Measurements from ENCODE around the gene TEC.
"Not testable (repeated sequence)": the region's sequence is repeated elsewhere in the genome, so short reads cannot be mapped to it uniquely, and the experiment has no call there.

The TEC gene

DNA sequence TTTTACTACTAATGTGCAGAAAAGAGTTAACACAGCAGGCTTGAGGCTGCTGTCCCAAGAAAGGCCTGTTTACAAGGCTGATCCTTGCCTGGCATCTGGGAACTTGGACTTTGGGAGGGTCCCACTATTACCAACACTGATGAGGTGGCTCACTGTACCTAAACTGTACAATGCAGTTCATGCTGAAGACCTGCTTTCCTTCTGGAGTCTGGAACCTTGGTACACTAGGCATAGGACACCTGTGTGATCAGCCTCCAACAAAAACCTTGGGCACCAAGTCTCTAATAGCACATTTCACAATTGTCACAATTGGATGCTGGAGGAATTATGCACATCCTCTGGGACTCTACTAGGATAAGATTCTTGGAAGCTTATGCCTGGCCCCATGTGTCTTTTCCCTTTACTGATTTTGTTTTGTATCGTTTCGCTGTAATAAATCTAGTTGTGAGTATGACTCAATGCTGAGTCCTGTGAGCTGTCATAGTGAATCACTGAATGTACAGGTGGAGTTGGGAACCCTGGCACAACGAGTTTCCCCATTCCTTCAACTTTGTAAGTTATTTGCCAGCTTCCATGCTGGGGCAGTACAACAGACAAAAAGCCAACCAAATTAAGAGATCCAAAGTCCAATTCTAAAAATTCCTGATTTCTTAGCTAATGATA, 45.9 kb downstream of the TEC start:
- no CpG with 5 or more reads among the region's 3 CpGs for WGBS, 2 donors (ENCODE audit: extremely low coverage in 2 of 2, insufficient read length in 2 of 2, insufficient replicate concordance in 1 of 2)
- H3K4me1 ChIP-seq (ENCODE audit: control insufficient read depth in 2 of 2, insufficient read depth in 1 of 2, low read depth in 1 of 2, low read length in 2 of 2), result no peaks in the 10 kb centered on the region
- H3K4me3 ChIP-seq (ENCODE audit: low read length in 2 of 2), result no peak overlapping the region
- no peak overlapping the region for H4K8ac ChIP-seq (ENCODE audit: low read depth, low read length)
- no peak overlapping the region for H2BK12ac ChIP-seq (ENCODE audit: low read length)
- H2AK5ac ChIP-seq (ENCODE audit: low read depth, low read length), result no peak overlapping the region
- H3K4me2 ChIP-seq (ENCODE audit: insufficient read depth, low read length, poor library complexity, severe bottlenecking), result no peak overlapping the region
- H3K27me3 ChIP-seq (ENCODE audit: control insufficient read depth in 3 of 3, insufficient read depth in 3 of 3, low read depth in 1 of 3, low read length in 3 of 3), result no peaks in the 10 kb centered on the region
- no peak overlapping the region for H3K23ac ChIP-seq (ENCODE audit: low read depth, low read length, poor library complexity)
- H2BK120ac ChIP-seq (ENCODE audit: low read depth, low read length), result no peak overlapping the region
- no peak overlapping the region for H2AFZ ChIP-seq (ENCODE audit: low read length)
- H3K18ac ChIP-seq (ENCODE audit: low read length), result no peak overlapping the region
- H3K4ac ChIP-seq (ENCODE audit: low read length), result no peak overlapping the region
- DNase-seq (ENCODE audit: low spot score), result no peak
- H3K27ac ChIP-seq (replicated peaks; ENCODE audit: low read length), result no peak overlapping the region
- H3K9ac ChIP-seq (ENCODE audit: low read depth, low read length, poor library complexity), result no peak overlapping the region
- H3K79me1 ChIP-seq (ENCODE audit: low read depth, low read length), result no peaks in the 10 kb centered on the region
- no peaks in the 10 kb centered on the region for H3K9me3 ChIP-seq (replicated peaks in 1 of 2; ENCODE audit: control insufficient read depth in 2 of 2, insufficient read depth in 1 of 2, low read depth in 1 of 2, low read length in 2 of 2)
- no peaks in the 10 kb centered on the region for H3K36me3 ChIP-seq (replicated peaks in 1 of 2; ENCODE audit: control insufficient read depth in 2 of 2, insufficient read depth in 2 of 2, low read length in 2 of 2)
- no peak overlapping the region for H4K91ac ChIP-seq (ENCODE audit: low read depth, low read length, poor library complexity)
- H2BK15ac ChIP-seq (ENCODE audit: low read length), result no peak overlapping the region
- no peak overlapping the region for H2BK5ac ChIP-seq (ENCODE audit: low read length)
- H3K14ac ChIP-seq (ENCODE audit: low read length), result no peak overlapping the region

GRCh38 chr4:48222491-48222890, 47.1 kb downstream of the TEC start:
- H3K18ac ChIP-seq (ENCODE audit: low read length), result no peak overlapping the region
- no peak overlapping the region for H3K4me3 ChIP-seq (ENCODE audit: low read length in 2 of 2)
- H4K8ac ChIP-seq (ENCODE audit: low read depth, low read length), result no peak overlapping the region
- H3K23ac ChIP-seq (ENCODE audit: low read depth, low read length, poor library complexity), result no peak overlapping the region
- H3K9ac ChIP-seq (ENCODE audit: low read depth, low read length, poor library complexity), result no peak overlapping the region
- no peak overlapping the region for H3K27ac ChIP-seq (replicated peaks; ENCODE audit: low read length)
- H2BK15ac ChIP-seq (ENCODE audit: low read length), result no peak overlapping the region
- H4K91ac ChIP-seq (ENCODE audit: low read depth, low read length, poor library complexity), result no peak overlapping the region
- no peak for DNase-seq (ENCODE audit: low spot score)
- H3K14ac ChIP-seq (ENCODE audit: low read length), result no peak overlapping the region
- H2AK5ac ChIP-seq (ENCODE audit: low read depth, low read length), result no peak overlapping the region
- no peaks in the 10 kb centered on the region for H3K79me1 ChIP-seq (ENCODE audit: low read depth, low read length)
- no peak overlapping the region for H2BK12ac ChIP-seq (ENCODE audit: low read length)
- no peak overlapping the region for H3K4me2 ChIP-seq (ENCODE audit: insufficient read depth, low read length, poor library complexity, severe bottlenecking)
- H3K4me1 ChIP-seq (ENCODE audit: control insufficient read depth in 2 of 2, insufficient read depth in 1 of 2, low read depth in 1 of 2, low read length in 2 of 2), result no peaks in the 10 kb centered on the region
- no peak overlapping the region for H3K4ac ChIP-seq (ENCODE audit: low read length)
- no peaks in the 10 kb centered on the region for H3K9me3 ChIP-seq (replicated peaks in 1 of 2; ENCODE audit: control insufficient read depth in 2 of 2, insufficient read depth in 1 of 2, low read depth in 1 of 2, low read length in 2 of 2)
- H2AFZ ChIP-seq (ENCODE audit: low read length), result no peak overlapping the region
- no peaks in the 10 kb centered on the region for H3K36me3 ChIP-seq (replicated peaks in 1 of 2; ENCODE audit: control insufficient read depth in 2 of 2, insufficient read depth in 2 of 2, low read length in 2 of 2)
- WGBS, 2 donors (ENCODE audit: extremely low coverage in 2 of 2, insufficient read length in 2 of 2, insufficient replicate concordance in 1 of 2), result no CpG with 5 or more reads among the region's 2 CpGs
- no peak overlapping the region for H2BK5ac ChIP-seq (ENCODE audit: low read length)
- H3K27me3 ChIP-seq (ENCODE audit: control insufficient read depth in 3 of 3, insufficient read depth in 3 of 3, low read depth in 1 of 3, low read length in 3 of 3), result no peaks in the 10 kb centered on the region
- H2BK120ac ChIP-seq (ENCODE audit: low read depth, low read length), result no peak overlapping the region

GRCh38 chr4:48219430-48219829, 50.2 kb downstream of the TEC start:
- not testable (repeated sequence) for H3K23ac ChIP-seq (ENCODE audit: low read depth, low read length, poor library complexity); H3K79me1 ChIP-seq (ENCODE audit: low read depth, low read length)

DNA sequence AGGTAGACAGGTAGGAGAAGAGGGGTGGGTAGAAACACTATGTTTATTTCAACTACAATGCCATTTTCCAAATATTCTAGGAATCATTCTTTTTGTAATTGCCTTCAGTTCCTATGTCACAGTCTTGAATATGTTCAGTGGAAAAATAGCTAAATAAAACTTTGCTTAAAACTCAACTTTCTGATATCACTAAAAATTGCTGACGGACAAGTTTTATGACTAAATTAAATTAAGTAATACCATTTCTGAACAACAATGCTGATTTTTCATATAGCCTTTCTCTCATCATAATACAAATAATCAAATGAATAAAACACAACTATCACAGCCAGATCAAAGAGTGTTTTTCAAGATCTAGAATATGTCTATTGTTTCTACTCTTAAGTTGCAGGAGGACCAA, 53.1 kb downstream of the TEC start:
- Histone ChIP-seq H3K4ac (ENCODE audit: low read length) (no peak overlapping the region), H3K23ac (ENCODE audit: low read depth, low read length, poor library complexity) (no peak overlapping the region), H2BK120ac (ENCODE audit: low read depth, low read length) (no peak overlapping the region), H3K4me2 (ENCODE audit: insufficient read depth, low read length, poor library complexity, severe bottlenecking) (no peak overlapping the region), H2AFZ (ENCODE audit: low read length) (no peak overlapping the region), H2AK5ac (ENCODE audit: low read depth, low read length) (no peak overlapping the region), H2BK5ac (ENCODE audit: low read length) (no peak overlapping the region), H3K36me3 (replicated peaks in 1 of 2; ENCODE audit: control insufficient read depth in 2 of 2, insufficient read depth in 2 of 2, low read length in 2 of 2) (no peaks in the 10 kb centered on the region), H3K27me3 (ENCODE audit: control insufficient read depth in 3 of 3, insufficient read depth in 3 of 3, low read depth in 1 of 3, low read length in 3 of 3) (no peaks in the 10 kb centered on the region), H2BK15ac (ENCODE audit: low read length) (no peak overlapping the region), H3K18ac (ENCODE audit: low read length) (no peak overlapping the region), H2BK12ac (ENCODE audit: low read length) (no peak overlapping the region), H3K4me1 (ENCODE audit: control insufficient read depth in 2 of 2, insufficient read depth in 1 of 2, low read depth in 1 of 2, low read length in 2 of 2) (no peaks in the 10 kb centered on the region), H3K9ac (ENCODE audit: low read depth, low read length, poor library complexity) (no peak overlapping the region), H3K4me3 (ENCODE audit: low read length in 2 of 2) (no peak overlapping the region), H3K14ac (ENCODE audit: low read length) (no peak overlapping the region), H3K79me1 (ENCODE audit: low read depth, low read length) (no peaks in the 10 kb centered on the region), H3K27ac (replicated peaks; ENCODE audit: low read length) (no peak overlapping the region), H4K8ac (ENCODE audit: low read depth, low read length) (no peak overlapping the region), H3K9me3 (replicated peaks in 1 of 2; ENCODE audit: control insufficient read depth in 2 of 2, insufficient read depth in 1 of 2, low read depth in 1 of 2, low read length in 2 of 2) (no peaks in the 10 kb centered on the region), H4K91ac (ENCODE audit: low read depth, low read length, poor library complexity) (no peak overlapping the region)
- no peak for DNase-seq (ENCODE audit: low spot score)
- no CpG with 5 or more reads among the region's 1 CpG for WGBS, 2 donors (ENCODE audit: extremely low coverage in 2 of 2, insufficient read length in 2 of 2, insufficient replicate concordance in 1 of 2)

More at GRCh38 chr4:48219430-48219829, 50.2 kb downstream of the TEC start:
- not testable (repeated sequence) for H4K8ac ChIP-seq (ENCODE audit: low read depth, low read length); H2BK120ac ChIP-seq (ENCODE audit: low read depth, low read length); H2BK5ac ChIP-seq (ENCODE audit: low read length); H3K4me2 ChIP-seq (ENCODE audit: insufficient read depth, low read length, poor library complexity, severe bottlenecking); H3K9me3 ChIP-seq (replicated peaks in 1 of 2; ENCODE audit: control insufficient read depth in 2 of 2, insufficient read depth in 1 of 2, low read depth in 1 of 2, low read length in 2 of 2); H3K18ac ChIP-seq (ENCODE audit: low read length); H2BK15ac ChIP-seq (ENCODE audit: low read length); H2BK12ac ChIP-seq (ENCODE audit: low read length); H4K91ac ChIP-seq (ENCODE audit: low read depth, low read length, poor library complexity); H3K36me3 ChIP-seq (replicated peaks in 1 of 2; ENCODE audit: control insufficient read depth in 2 of 2, insufficient read depth in 2 of 2, low read length in 2 of 2); H3K14ac ChIP-seq (ENCODE audit: low read length); H2AK5ac ChIP-seq (ENCODE audit: low read depth, low read length); H3K4ac ChIP-seq (ENCODE audit: low read length); H3K9ac ChIP-seq (ENCODE audit: low read depth, low read length, poor library complexity); H3K4me3 ChIP-seq (ENCODE audit: low read length in 2 of 2); H3K27ac ChIP-seq (replicated peaks; ENCODE audit: low read length); H3K4me1 ChIP-seq (ENCODE audit: control insufficient read depth in 2 of 2, insufficient read depth in 1 of 2, low read depth in 1 of 2, low read length in 2 of 2); DNase-seq (ENCODE audit: low spot score); H2AFZ ChIP-seq (ENCODE audit: low read length); H3K27me3 ChIP-seq (ENCODE audit: control insufficient read depth in 3 of 3, insufficient read depth in 3 of 3, low read depth in 1 of 3, low read length in 3 of 3)
- WGBS, 2 donors (ENCODE audit: extremely low coverage in 2 of 2, insufficient read length in 2 of 2, insufficient replicate concordance in 1 of 2), result no CpG with 5 or more reads among the region's 8 CpGs

Measured in neuronal stem cell (in vitro differentiated cells).